GM18909 (cell line): ENCODE measurements around the gene ABHD12.

ENCODE experiments used
- ATAC-seq: cut with Tn5 transposase; IDR thresholded peaks from one replicate; pipeline ENCODE4 v1.9.1; 2021; ENCODE audit warnings: mild to moderate bottlenecking; ENCODE audit not compliant: unreplicated experiment, poor library complexity

ABHD12 gene

GRCh38 chr20:25389401-25389857, 1.2 kb downstream of the ABHD12 start:
- peak; percentile 0 for ATAC-seq

GRCh38 chr20:25382704-25383370, 7.8 kb downstream of the ABHD12 start:
- no peak for ATAC-seq

GRCh38 chr20:25380945-25381614, 9.6 kb downstream of the ABHD12 start:
- ATAC-seq: no peak

- ATAC-seq: no peak
Measured at GRCh38 chr20:25378884-25379733, 11.5 kb downstream of the ABHD12 start.

GRCh38 chr20:25378189-25378883, 12.3 kb downstream of the ABHD12 start:
- ATAC-seq: no peak

GRCh38 chr20:25376886-25377285, 13.7 kb downstream of the ABHD12 start:
- ATAC-seq: no peak

- no peak for ATAC-seq
Measured at GRCh38 chr20:25376236-25376635, 14.4 kb downstream of the ABHD12 start.

GRCh38 chr20:25374842-25375241, 15.8 kb downstream of the ABHD12 start:
- ATAC-seq: no peak

- no peak for ATAC-seq
Measured at GRCh38 chr20:25372584-25373336, 17.9 kb downstream of the ABHD12 start.

- ATAC-seq: no peak
Measured at GRCh38 chr20:25369971-25370370, 20.7 kb downstream of the ABHD12 start.

- no peak for ATAC-seq
Measured at GRCh38 chr20:25369529-25369928, 21.1 kb downstream of the ABHD12 start.

- ATAC-seq: no peak
Measured at GRCh38 chr20:25368976-25369375, 21.7 kb downstream of the ABHD12 start.

GRCh38 chr20:25368526-25368925, 22.1 kb downstream of the ABHD12 start:
- ATAC-seq: no peak

- no peak for ATAC-seq
Measured at GRCh38 chr20:25364879-25365699, 25.5 kb downstream of the ABHD12 start.

- no peak for ATAC-seq
Measured at GRCh38 chr20:25364180-25364788, 26.4 kb downstream of the ABHD12 start.

- ATAC-seq: no peak
Measured at GRCh38 chr20:25361287-25361683, 29.4 kb downstream of the ABHD12 start.

- ATAC-seq: peak; percentile 57
Measured at GRCh38 chr20:25360631-25361286, 29.9 kb downstream of the ABHD12 start.
